HG02870 (cell line): ENCODE results near the gene GSPT1.

Experiments used
- ATAC-seq: cut with Tn5 transposase; IDR thresholded peaks from one replicate; pipeline ENCODE4 v1.9.1; 2021; ENCODE audit warnings: mild to moderate bottlenecking, moderate library complexity; ENCODE audit not compliant: unreplicated experiment

Gene GSPT1

GRCh38 chr16:11913425-11914079 is 2.2 kb downstream of the GSPT1 start:
- ATAC-seq = no peak

GRCh38 chr16:11909653-11910545 is 5.9 kb downstream of the GSPT1 start:
- ATAC-seq = no peak

GRCh38 chr16:11907160-11907970 is 8.4 kb downstream of the GSPT1 start:
- ATAC-seq = no peak

GRCh38 chr16:11903906-11904305 is 11.8 kb downstream of the GSPT1 start:
- no peak for ATAC-seq

- no peak for ATAC-seq
Measured at GRCh38 chr16:11901091-11901490, 14.7 kb downstream of the GSPT1 start.

GRCh38 chr16:11896486-11897176 is 19.1 kb downstream of the GSPT1 start:
- no peak for ATAC-seq

GRCh38 chr16:11893571-11893970 is 22.2 kb downstream of the GSPT1 start:
- no peak for ATAC-seq

GRCh38 chr16:11892761-11893160 is 23.0 kb downstream of the GSPT1 start:
- no peak for ATAC-seq

GRCh38 chr16:11890231-11890965 is 25.4 kb downstream of the GSPT1 start:
- ATAC-seq = no peak

- ATAC-seq = no peak
Measured at GRCh38 chr16:11886881-11887280, 28.9 kb downstream of the GSPT1 start.

- no peak for ATAC-seq
Measured at GRCh38 chr16:11884035-11884434, 31.7 kb downstream of the GSPT1 start.

- no peak for ATAC-seq
Measured at GRCh38 chr16:11880007-11880406, 35.7 kb downstream of the GSPT1 start.

GRCh38 chr16:11877374-11877773 is 38.4 kb downstream of the GSPT1 start:
- ATAC-seq = no peak

- ATAC-seq = no peak
Measured at GRCh38 chr16:11876306-11876705, 39.5 kb downstream of the GSPT1 start.

GRCh38 chr16:11875721-11876120 is 40.0 kb downstream of the GSPT1 start:
- no peak for ATAC-seq

- ATAC-seq = no peak
Measured at GRCh38 chr16:11871193-11871592, 44.6 kb downstream of the GSPT1 start.

- ATAC-seq = no peak
Measured at GRCh38 chr16:11870399-11870798, 45.4 kb downstream of the GSPT1 start.

- ATAC-seq = no peak
Measured at GRCh38 chr16:11869353-11870228, 46.2 kb downstream of the GSPT1 start.

GRCh38 chr16:11868412-11868980 is 47.3 kb downstream of the GSPT1 start:
- ATAC-seq = no peak
